ENCODE measurements around the gene PTPRE.
"Not testable (repeated sequence)": the region's sequence is repeated elsewhere in the genome, so short reads cannot be mapped to it uniquely, and the experiment has no call there.

Gene PTPRE

GRCh38 chr10:127984945-127985344, 78.0 kb downstream of the PTPRE start:
- no peak for DNase-seq

- no peak for DNase-seq
These were observed 79.9 kb downstream of the PTPRE start for GRCh38 chr10:127986531-127987466.

GRCh38 chr10:127987467-127988380, 80.8 kb downstream of the PTPRE start:
- no peak for DNase-seq

GRCh38 chr10:127989481-127990012, 82.6 kb downstream of the PTPRE start:
- DNase-seq = no peak

- DNase-seq = not testable (repeated sequence)
These were observed 83.4 kb downstream of the PTPRE start for GRCh38 chr10:127990132-127990788.

GRCh38 chr10:127990846-127991542, 84.1 kb downstream of the PTPRE start:
- no peak for DNase-seq

DNA sequence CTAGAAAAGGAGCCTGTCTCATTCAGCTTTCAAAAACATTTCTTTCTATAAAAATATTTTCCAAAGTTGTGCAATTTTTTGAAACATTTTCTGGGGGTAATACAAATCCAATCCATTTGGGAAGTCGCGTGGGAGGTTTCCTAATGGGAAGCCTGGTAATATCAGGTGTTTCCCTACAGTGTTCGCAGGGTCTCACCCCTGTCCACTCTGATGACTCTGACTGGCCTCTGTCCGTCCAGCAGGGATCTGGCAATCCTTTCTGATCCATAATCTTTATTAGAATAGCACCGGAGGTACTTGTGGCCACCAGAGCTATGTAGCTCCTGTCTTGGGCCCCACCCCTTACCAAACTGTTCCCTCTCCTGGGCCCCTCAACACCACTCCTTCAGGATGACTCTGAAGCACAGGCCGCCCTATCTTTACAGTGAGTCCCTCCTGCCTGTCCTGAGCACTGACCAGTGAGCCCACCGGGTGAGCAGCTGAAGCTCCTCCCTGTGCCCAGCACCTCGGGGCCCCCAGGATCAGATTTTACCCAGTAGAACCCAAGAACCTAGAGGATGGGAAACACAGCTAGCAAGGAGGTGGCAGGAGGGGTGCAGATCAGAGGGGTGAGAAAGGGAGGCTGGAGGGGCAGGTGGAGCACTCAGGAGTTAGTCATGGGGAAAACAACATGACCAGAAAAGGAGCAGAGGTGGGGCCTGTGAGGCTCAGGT, 84.8 kb downstream of the PTPRE start:
- DNase-seq = no peak

DNA sequence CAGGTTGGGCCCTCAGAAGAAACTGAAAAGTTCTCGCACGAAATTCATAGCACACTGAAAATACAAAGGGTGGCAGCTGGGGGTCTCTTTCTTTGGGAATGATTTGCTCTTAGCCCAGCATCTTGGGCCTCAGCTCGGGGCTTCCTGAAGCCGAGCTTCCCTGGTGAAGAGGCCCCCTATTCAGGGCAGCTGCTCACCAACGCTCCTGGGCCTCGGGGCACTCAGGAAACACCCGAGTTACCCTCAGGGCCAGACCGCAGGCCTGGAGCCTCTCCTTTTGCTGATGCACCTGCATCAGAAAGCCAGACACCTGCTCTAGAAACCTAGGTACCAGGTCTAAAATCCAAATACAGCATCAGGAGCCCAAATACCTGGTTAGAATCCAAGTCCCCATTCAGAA, 85.5 kb downstream of the PTPRE start:
- no peak for DNase-seq

DNA sequence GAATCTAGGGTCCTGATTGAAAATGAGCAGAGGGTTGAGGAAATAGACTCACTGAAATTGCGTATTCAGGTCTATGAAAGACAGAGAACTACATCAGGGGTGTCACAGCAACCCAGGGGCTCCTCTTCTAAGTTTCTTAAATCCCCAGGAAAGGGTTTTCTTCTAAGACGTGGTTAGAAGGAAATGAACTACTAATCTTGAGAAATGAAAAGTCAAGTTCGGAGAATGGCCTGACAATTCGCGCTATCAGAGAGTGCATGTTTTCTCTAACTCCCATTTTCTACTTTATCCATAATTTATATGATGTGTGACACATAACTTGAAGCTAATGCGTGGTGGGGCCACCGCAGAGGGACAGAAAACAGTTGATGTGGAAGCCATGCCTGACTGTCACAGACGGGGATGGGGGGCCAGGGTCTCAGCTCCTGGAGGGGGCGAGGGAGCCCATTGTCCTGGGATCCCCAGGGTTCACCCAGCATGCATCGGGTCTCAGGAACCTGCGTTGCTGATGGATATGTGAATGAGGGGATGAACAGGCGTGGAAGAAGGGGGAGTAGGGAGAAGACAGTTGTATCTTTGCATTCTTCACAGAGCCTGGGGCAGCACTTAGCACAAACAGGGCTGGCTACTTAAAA, 86.3 kb downstream of the PTPRE start:
- no peak for DNase-seq

DNA sequence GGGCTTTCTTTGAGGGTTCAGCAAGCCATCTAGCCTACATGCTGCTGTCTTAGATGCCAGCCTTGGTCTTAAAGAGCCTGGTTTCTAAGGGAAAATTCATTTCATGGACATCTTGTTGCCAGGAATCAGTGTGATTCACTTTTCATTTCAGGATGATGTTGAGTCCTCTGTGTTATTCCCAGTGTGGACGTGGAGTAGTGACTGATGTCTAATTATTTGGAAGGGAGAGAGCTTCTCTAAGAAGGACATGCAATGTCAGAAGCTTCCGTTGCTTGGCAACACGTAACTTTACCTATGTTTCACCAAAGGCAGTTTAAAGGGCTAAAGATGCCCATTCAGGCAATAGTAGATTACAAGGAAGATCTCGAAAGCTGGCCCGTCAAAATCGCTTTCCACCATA, 89.0 kb downstream of the PTPRE start:
- DNase-seq = no peak

- no peak for DNase-seq
These were observed 89.7 kb downstream of the PTPRE start for GRCh38 chr10:127996586-127996985.

DNA sequence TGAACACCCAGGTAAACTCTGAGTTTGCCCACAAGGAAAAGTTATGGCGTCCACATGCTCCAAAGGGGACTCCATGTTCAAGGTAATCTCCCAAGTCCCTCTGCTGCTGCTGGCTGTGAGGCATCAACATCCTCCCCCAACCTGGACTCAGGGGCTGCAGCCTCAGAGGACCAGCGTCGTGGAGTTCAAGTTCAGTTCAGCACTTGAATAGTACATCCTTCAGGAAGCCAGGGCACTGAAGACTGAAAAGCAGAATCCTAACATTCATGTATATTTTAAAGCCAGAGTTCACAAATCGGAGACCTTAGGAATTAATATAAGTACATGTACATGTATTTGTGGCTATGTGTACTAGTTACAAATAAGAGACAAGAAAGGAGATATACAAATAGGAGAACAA, 90.4 kb downstream of the PTPRE start:
- DNase-seq = no peak

DNA sequence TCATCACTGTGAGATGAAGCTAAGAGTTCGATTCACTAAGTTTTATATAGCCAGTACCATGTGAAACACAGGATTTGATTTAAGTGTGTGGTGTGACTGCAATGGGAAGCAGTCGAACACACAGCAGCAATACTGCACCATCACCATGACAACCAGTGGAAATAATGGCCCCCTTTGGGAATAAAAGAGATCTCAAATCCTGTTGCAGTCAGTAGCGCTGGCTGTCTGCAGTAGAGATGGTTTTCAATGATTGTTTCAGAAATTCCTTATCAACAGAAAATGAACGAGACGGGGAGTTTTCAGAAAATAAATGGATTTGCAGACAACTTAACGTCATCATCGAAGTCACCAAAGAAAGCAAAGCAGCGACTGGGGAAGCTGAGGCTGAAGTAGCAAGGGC, 91.0 kb downstream of the PTPRE start:
- DNase-seq = no peak

- no peak for DNase-seq
These were observed 91.7 kb downstream of the PTPRE start for GRCh38 chr10:127998501-127999144.

DNA sequence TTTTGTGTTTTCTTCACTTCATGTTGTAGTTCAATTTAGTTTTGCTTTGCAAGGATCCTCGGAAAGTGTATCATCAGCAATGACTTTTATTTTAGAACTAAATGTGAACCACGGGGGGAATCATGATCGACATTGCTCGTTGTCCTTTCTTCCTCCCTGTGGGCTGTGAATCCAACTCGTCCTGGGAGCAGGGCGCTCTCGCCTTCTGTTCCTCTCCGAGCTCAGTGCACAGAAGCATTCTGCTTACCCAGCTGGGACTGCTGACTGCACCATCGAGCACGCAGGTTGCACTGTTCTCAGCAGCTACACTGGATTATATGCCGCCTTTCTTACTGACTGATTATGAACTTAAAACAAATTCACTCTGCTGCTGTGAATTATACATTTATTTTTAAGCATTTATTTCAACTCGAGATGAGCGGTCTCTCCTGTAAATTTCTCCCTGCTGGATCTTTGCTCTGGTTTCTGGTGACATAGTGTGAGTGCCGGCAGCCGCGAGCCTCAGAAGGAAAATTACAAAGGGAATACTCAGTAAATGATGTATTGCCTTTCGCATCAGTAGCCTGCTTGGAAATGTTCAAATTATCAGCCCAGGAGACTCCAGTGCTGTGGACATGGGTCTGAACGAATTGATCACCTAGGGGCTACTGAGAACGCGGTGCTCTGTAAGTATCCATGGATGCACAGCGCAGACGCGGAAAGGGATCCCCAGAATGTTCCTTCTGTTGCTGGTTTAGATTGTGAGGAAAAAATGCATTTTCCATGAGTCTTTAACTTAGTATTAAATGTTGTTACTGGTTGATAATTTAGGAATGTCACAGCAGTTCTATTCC, 92.6 kb downstream of the PTPRE start:
- no peak for DNase-seq

DNA sequence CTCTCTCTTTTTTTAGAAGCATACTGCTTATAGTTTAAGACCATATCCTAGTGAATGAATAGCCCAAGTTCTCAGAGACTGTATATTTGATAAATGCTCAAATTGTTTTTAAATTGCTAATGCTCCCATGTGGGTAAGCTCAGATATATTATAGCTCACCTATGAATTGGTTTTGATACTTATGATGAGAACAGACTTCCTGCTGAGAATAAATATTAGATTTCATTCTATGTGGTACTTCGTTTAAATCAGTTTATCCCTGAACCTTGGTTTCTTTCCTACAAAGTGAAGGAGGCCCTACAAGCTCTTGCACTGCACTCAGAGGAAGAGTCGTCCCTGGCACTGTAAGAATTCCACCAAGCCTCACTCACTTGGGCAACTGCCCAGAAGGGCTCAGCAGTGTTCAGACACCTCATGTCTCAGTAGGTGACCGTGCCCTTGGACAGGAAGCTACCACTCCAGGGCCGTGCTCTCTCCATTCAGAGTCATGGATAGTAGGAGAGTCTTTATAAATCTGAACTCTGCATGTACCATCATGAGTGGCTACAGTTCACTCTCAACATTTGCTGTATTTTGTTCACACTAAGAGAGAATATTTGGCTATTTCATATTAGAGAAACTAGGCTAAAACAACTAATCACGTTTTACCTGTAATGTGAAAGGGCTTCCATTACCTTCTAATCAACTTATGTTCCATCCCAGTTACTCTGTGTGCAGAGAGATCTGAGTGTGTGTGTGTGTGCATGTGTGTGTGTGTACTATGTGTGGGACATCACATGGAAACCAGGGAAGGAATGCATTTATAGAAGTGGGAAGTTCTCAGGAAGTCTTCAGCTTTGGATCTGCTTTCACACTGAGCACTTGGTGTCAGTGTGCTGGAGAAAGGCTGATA, 93.8 kb downstream of the PTPRE start:
- DNase-seq = no peak

DNA sequence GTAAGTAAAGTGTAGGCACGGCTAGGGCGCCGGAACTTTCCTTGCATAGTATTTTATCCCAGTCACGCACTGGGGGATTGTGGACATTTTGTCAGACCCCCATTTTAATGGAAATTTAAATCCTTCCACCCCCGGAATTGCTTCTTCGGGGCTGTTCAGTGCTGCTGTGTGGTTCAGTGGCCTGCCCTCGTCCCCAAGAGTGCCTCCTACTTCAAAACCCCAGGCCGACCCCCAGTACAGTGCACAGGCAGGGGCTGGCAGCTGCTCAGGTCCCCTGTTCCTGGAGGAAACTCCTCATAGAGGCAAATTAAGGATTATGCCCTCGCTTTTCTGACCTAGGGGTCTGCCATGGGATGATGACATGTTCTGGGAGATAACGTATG, 94.5 kb downstream of the PTPRE start:
- no peak for DNase-seq

GRCh38 chr10:128001849-128002248, 94.9 kb downstream of the PTPRE start:
- DNase-seq = no peak

DNA sequence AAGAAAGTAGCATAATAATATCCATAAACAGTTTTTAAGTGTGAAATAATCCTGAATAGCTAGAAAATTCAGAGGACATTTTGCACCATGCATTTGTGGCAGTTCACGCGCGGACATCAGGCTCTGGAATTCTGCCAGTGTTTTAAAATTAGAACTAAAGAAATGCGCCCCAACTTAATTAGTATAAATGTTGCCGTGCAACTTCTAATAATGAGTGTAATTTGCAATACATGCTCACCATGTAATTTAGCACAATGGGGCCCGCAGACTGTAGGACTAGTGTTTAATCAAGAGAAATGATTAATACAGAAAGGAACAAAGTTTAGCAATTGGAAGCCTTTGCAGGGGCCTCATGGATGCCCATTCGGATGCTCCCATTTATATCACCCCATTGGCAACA, 96.6 kb downstream of the PTPRE start:
- no peak for DNase-seq

Measured in NCI-H526 treated with DMSO at 0.1 percent for 48 hours (cell line).